OCI-LY1 (cell line): ENCODE measurements around the gene KAT2B.

Experiments
- EZH2 ChIP-seq: fragments of 200-600 bp; sonication (generic), shearing (Covaris generic); IDR thresholded peaks from 2 replicates; pipeline ENCODE4 v1.8.0; 2017; ENCODE audit warnings: borderline replicate concordance, mixed run types, mild to moderate bottlenecking, antibody characterized with exemption, low read length, moderate library complexity, mixed read lengths
- TF ChIP-seq, protein P1 (sequence below): fragments of 200-600 bp; sonication (generic), shearing (Covaris generic); IDR thresholded peaks from 2 replicates; pipeline ENCODE4 v1.5.1; 2017; ENCODE audit warnings: mild to moderate bottlenecking, antibody characterized with exemption, low read length, moderate library complexity, mixed read lengths

DNA sequence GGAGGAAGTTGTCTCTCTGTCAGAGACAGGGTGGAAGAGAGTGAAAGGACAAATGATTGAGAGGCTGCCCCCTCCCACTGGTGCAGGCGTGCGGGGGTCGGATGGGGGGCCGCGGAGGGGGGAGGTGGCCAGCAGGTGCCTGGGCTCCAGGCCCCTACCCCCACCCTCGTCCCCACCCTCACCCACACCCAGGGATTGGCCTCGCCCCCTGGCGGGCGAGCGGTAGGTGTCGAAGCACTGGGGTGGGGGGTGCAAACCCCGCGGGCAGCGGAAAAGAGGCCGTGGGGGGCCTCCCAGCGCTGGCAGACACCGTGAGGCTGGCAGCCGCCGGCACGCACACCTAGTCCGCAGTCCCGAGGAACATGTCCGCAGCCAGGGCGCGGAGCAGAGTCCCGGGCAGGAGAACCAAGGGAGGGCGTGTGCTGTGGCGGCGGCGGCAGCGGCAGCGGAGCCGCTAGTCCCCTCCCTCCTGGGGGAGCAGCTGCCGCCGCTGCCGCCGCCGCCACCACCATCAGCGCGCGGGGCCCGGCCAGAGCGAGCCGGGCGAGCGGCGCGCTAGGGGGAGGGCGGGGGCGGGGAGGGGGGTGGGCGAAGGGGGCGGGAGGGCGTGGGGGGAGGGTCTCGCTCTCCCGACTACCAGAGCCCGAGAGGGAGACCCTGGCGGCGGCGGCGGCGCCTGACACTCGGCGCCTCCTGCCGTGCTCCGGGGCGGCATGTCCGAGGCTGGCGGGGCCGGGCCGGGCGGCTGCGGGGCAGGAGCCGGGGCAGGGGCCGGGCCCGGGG, at the start of gene KAT2B:
- TF ChIP-seq, protein P1, sequence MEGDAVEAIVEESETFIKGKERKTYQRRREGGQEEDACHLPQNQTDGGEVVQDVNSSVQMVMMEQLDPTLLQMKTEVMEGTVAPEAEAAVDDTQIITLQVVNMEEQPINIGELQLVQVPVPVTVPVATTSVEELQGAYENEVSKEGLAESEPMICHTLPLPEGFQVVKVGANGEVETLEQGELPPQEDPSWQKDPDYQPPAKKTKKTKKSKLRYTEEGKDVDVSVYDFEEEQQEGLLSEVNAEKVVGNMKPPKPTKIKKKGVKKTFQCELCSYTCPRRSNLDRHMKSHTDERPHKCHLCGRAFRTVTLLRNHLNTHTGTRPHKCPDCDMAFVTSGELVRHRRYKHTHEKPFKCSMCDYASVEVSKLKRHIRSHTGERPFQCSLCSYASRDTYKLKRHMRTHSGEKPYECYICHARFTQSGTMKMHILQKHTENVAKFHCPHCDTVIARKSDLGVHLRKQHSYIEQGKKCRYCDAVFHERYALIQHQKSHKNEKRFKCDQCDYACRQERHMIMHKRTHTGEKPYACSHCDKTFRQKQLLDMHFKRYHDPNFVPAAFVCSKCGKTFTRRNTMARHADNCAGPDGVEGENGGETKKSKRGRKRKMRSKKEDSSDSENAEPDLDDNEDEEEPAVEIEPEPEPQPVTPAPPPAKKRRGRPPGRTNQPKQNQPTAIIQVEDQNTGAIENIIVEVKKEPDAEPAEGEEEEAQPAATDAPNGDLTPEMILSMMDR = peak; percentile 60
- TF ChIP-seq EZH2 = no peak
